ENCODE measurements around the gene ZNF728. TPM values are rescaled to one million over a fixed set of nuclear protein-coding genes. Genes with fewer than 3 reads are reported as not detected.
A peak's percentile ranks its signal among the peaks of the same experiment; 100 is the strongest.

The ZNF728 gene
- total and polyA plus RNA-seq, 9 of the 15 experiments (the other 6 are each of a cell fraction or from before 2014, with no cell fraction given): 0.26 to 1.5 (median 0.71) TPM

- Histone ChIP-seq H3K4me3 (no peak overlapping the region), H3K4me1 (replicated peaks in 1 of 2; ENCODE audit: control insufficient read depth in 2 of 2, insufficient read depth in 2 of 2, low read length in 2 of 2) (no peaks in the 10 kb centered on the region), H3K9me3 (replicated peaks; ENCODE audit: control insufficient read depth, insufficient read depth, low read depth, low read length) (no peaks in the 10 kb centered on the region), H3K9me1 (ENCODE audit: control insufficient read depth, insufficient read depth, low read length) (no peaks in the 10 kb centered on the region), H3K36me3 (ENCODE audit: control insufficient read depth, insufficient read depth, low read length) (no peaks in the 10 kb centered on the region), H4K20me1 (replicated peaks; ENCODE audit: control insufficient read depth, insufficient read depth, low read length) (no peaks in the 10 kb centered on the region), H3K27ac (ENCODE audit: extremely low read depth, low read depth, low read length) (no peak overlapping the region), H3K9ac (ENCODE audit: insufficient read depth in 1 of 2, low read depth in 2 of 2, low read length in 2 of 2) (no peak overlapping the region), H2AFZ (ENCODE audit: low read depth, low read length) (no peak overlapping the region), H3K4me2 (ENCODE audit: insufficient read depth, low read length) (no peak overlapping the region), H3K27me3 (ENCODE audit: control insufficient read depth in 2 of 2, insufficient read depth in 2 of 2, low read length in 2 of 2) (no peaks in the 10 kb centered on the region), H3K79me2 (ENCODE audit: control insufficient read depth, insufficient read depth, low read length) (no peaks in the 10 kb centered on the region)
- ChIA-PET POLR2A (no interaction called here), CTCF (ENCODE audit: low intra/inter-chr PET ratio) (no interaction called here)
- ATAC-seq (no peak), FAIRE-seq (no peak), DNase-seq (ENCODE audit: extremely low read depth in 1 of 4, low spot score in 3 of 4) (peak in 3 of 4 experiments; percentile 11 to 42 (median 11))
- intact Hi-C loops (cut with micrococcal nuclease): no loop called here
- WGBS (ENCODE audit: insufficient coverage, low coverage, missing lambda C conversion rate): 1% methylated on average over 5 of the region's 5 CpGs
- BruUV-seq (replicated peaks): no TSS peak
- in situ Hi-C loops (cut with MboI): no loop called here
- TF ChIP-seq ZKSCAN1 (IDR thresholded peaks at IDR 0.05; ENCODE audit: low read depth, low read length) (no peak), TCF7L2 (IDR thresholded peaks at IDR 0.05; ENCODE audit: low read depth, low read length) (no peak), NEUROD1 (IDR thresholded peaks at IDR 0.05; ENCODE audit: borderline replicate concordance, low read depth, low read length, partially characterized antibody) (no peak), CBX5 (IDR thresholded peaks at IDR 0.05; ENCODE audit: borderline replicate concordance, low read depth) (peak; percentile 99), OTX1 (CRISPR knock-in tag; IDR thresholded peaks at IDR 0.05) (no peak), FOXO4 (CRISPR knock-in tag; IDR thresholded peaks at IDR 0.05) (no peak), FOXA3 (CRISPR knock-in tag; conservative IDR thresholded peaks at IDR 0.05 in 1 of 2, IDR thresholded peaks at IDR 0.05 in 1 of 2) (no peak), DLX4 (CRISPR knock-in tag; IDR thresholded peaks at IDR 0.05) (no peak), ZFP30 (CRISPR knock-in tag; IDR thresholded peaks at IDR 0.05; ENCODE audit: borderline replicate concordance) (no peak), ZNF561 (CRISPR knock-in tag; conservative IDR thresholded peaks at IDR 0.05) (no peak), DDX20 (tag; IDR thresholded peaks at IDR 0.05; ENCODE audit: low read depth) (no peak), TAF1 (IDR thresholded peaks at IDR 0.05; ENCODE audit: control insufficient read depth, extremely low read depth, insufficient read depth, low read length, severe bottlenecking) (no peak), KLF6 (CRISPR knock-in tag; IDR thresholded peaks at IDR 0.05; ENCODE audit: borderline replicate concordance) (no peak), KLF16 (IDR thresholded peaks at IDR 0.05) (no peak), RUNX1 (IDR thresholded peaks at IDR 0.05; ENCODE audit: low read depth) (no peak), U2AF2 (optimal IDR thresholded peaks at IDR 0.05; ENCODE audit: low read depth, low read length) (no peak), ZNF239 (CRISPR knock-in tag; IDR thresholded peaks at IDR 0.05) (no peak), FOXP1 (CRISPR knock-in tag; IDR thresholded peaks at IDR 0.05) (no peak), SFPQ (IDR thresholded peaks at IDR 0.05; ENCODE audit: low read depth, low read length) (no peak), NFE2 (IDR thresholded peaks at IDR 0.05; ENCODE audit: low read depth) (no peak)
Observed at GRCh38 chr19:22945560-22945959, 57.4 kb downstream of the ZNF728 start.

Measured in K562 (cell line).